ENCODE data around the gene SCN7A. TPM values are rescaled to one million over a fixed set of nuclear protein-coding genes. Genes with fewer than 3 reads are reported as not detected.

The SCN7A gene
- total RNA-seq, 4 donors from 2014 or later = 0.99 to 23.1 (median 3.5) TPM

- TF ChIP-seq, protein P1, sequence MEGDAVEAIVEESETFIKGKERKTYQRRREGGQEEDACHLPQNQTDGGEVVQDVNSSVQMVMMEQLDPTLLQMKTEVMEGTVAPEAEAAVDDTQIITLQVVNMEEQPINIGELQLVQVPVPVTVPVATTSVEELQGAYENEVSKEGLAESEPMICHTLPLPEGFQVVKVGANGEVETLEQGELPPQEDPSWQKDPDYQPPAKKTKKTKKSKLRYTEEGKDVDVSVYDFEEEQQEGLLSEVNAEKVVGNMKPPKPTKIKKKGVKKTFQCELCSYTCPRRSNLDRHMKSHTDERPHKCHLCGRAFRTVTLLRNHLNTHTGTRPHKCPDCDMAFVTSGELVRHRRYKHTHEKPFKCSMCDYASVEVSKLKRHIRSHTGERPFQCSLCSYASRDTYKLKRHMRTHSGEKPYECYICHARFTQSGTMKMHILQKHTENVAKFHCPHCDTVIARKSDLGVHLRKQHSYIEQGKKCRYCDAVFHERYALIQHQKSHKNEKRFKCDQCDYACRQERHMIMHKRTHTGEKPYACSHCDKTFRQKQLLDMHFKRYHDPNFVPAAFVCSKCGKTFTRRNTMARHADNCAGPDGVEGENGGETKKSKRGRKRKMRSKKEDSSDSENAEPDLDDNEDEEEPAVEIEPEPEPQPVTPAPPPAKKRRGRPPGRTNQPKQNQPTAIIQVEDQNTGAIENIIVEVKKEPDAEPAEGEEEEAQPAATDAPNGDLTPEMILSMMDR (IDR thresholded peaks at IDR 0.05) = no peak
- no peak for TF ChIP-seq POLR2A (IDR thresholded peaks at IDR 0.05)
- Histone ChIP-seq H3K36me3 (no peaks in the 10 kb centered on the region), H3K4me3 (no peak overlapping the region), H3K27me3 (no peaks in the 10 kb centered on the region), H3K4me1 (no peaks in the 10 kb centered on the region), H3K9me3 (no peaks in the 10 kb centered on the region), H3K27ac (no peak overlapping the region)
- intact Hi-C loops (cut with DNase I) = no loop called here
- DNase-seq = no peak
- 54 to 65% methylated on average over 3 of the region's 3 CpGs for WGBS, 2 donors
Measured at GRCh38 chr2:166440313-166440712, 53.7 kb downstream of the SCN7A start.

DNA sequence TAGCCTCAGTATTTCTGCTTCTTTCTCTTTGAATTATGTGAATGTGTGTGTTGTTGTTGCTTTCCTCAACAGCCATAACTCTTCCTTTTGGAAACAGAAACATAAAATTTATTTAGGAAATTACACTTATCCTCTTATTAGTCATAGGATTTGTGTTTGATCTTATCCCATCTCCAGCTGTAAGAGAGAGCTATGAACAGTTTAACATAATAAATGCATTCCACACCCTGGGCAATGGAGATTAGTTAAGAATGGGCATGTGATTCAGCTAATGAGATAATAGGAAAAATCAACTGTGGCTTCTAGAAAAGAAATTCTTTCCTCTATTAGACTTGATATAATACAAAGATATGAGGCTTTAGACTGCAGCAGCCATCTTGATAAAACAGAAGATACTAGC, 55.0 kb downstream of the SCN7A start:
- TF ChIP-seq POLR2A (IDR thresholded peaks at IDR 0.05) = no peak
- TF ChIP-seq, protein P1 (IDR thresholded peaks at IDR 0.05) = no peak

DNA sequence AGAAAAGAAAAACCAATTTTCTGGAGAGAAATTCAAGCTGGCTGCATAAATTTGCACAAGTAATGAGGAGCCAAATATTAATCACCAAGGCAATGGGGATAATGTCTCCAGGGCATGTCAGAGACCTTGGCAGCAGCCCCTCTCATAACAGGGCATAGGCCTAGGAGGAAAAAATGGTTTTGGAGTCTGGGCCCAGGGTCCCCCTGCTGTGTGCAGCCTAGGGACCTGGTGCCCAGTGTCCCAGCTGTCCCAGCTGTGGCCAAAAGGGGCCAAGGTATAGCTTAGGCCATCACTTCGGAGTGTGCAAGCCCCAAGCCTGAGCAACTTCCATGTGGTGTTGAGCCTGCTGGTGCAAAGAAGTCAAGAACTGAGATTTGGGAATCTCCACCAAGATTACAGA, 57.1 kb downstream of the SCN7A start:
- intact Hi-C loops (cut with DNase I) = no loop called here
- Histone ChIP-seq H3K4me1 (no peaks in the 10 kb centered on the region), H3K36me3 (no peaks in the 10 kb centered on the region), H3K9me3 (no peaks in the 10 kb centered on the region), H3K4me3 (no peak overlapping the region), H3K27me3 (no peaks in the 10 kb centered on the region), H3K27ac (no peak overlapping the region)
- 80% methylated on average over 1 of the region's 1 CpG; no CpG with 5 or more reads in 1 of the 2 donors for WGBS, 2 donors
- TF ChIP-seq POLR2A (IDR thresholded peaks at IDR 0.05) = no peak
- TF ChIP-seq, protein P1 (IDR thresholded peaks at IDR 0.05) = no peak
- DNase-seq = no peak

More for the DNA sequence above, 55.0 kb downstream of the SCN7A start:
- H3K4me1 ChIP-seq = no peaks in the 10 kb centered on the region
- no peak overlapping the region for H3K4me3 ChIP-seq
- H3K9me3 ChIP-seq = no peaks in the 10 kb centered on the region
- no peak for DNase-seq
- no peaks in the 10 kb centered on the region for H3K27me3 ChIP-seq
- intact Hi-C loops (cut with DNase I) = no loop called here
- H3K36me3 ChIP-seq = no peaks in the 10 kb centered on the region
- no peak overlapping the region for H3K27ac ChIP-seq

GRCh38 chr2:166436189-166436588, 57.9 kb downstream of the SCN7A start:
- intact Hi-C loops (cut with DNase I) = no loop called here
- Histone ChIP-seq H3K4me3 (no peak overlapping the region), H3K9me3 (no peaks in the 10 kb centered on the region), H3K4me1 (no peaks in the 10 kb centered on the region), H3K27ac (no peak overlapping the region), H3K27me3 (no peaks in the 10 kb centered on the region), H3K36me3 (no peaks in the 10 kb centered on the region)
- no peak for TF ChIP-seq POLR2A (IDR thresholded peaks at IDR 0.05)
- TF ChIP-seq, protein P1 (IDR thresholded peaks at IDR 0.05) = no peak
- 38 to 41% methylated on average over 3 of the region's 3 CpGs for WGBS, 2 donors
- DNase-seq = no peak

- no peaks in the 10 kb centered on the region for H3K27me3 ChIP-seq
- no peak for TF ChIP-seq POLR2A (IDR thresholded peaks at IDR 0.05)
- TF ChIP-seq, protein P1 (IDR thresholded peaks at IDR 0.05) = no peak
- no peaks in the 10 kb centered on the region for H3K36me3 ChIP-seq
- H3K4me3 ChIP-seq = no peak overlapping the region
- H3K27ac ChIP-seq = no peak overlapping the region
- DNase-seq = no peak
- 52 to 63% methylated on average over 1 of the region's 1 CpG for WGBS, 2 donors
- intact Hi-C loops (cut with DNase I) = no loop called here
- no peaks in the 10 kb centered on the region for H3K4me1 ChIP-seq
- H3K9me3 ChIP-seq = no peaks in the 10 kb centered on the region
Measured at GRCh38 chr2:166434491-166434890, 59.6 kb downstream of the SCN7A start.

Data from esophagus squamous epithelium (tissue), 5 donors.